Muscle layer of duodenum (tissue), 2 donors: ENCODE results near the gene MEA1.

Experiments used
- H3K27ac ChIP-seq: one replicate; pipeline ENCODE4 v1.7.0; 2013; ENCODE audit warnings: mild to moderate bottlenecking, low read length
- H3K27me3 ChIP-seq: one replicate; pipeline ENCODE4 v1.7.0; 2013; ENCODE audit warnings: low read depth, mild to moderate bottlenecking, control low read depth, low read length
- H3K36me3 ChIP-seq, 2 donors: one replicate each; pipeline ENCODE4 v1.7.0; 2013; ENCODE audit warnings: low read length in 2 of 2, control low read depth in 1 of 2, mild to moderate bottlenecking in 1 of 2; ENCODE audit not compliant: insufficient read depth in 2 of 2, control insufficient read depth in 1 of 2
- H3K4me1 ChIP-seq, 2 donors: one replicate each; pipeline ENCODE4 v1.7.0; 2013; ENCODE audit warnings: low read length in 2 of 2, mild to moderate bottlenecking in 2 of 2, control low read depth in 1 of 2, moderate library complexity in 1 of 2; ENCODE audit not compliant: insufficient read depth in 2 of 2, control insufficient read depth in 1 of 2
- H3K4me3 ChIP-seq, 2 donors: one replicate each; pipeline ENCODE4 v1.7.0; 2013; ENCODE audit warnings: low read length in 2 of 2, low read depth in 1 of 2, mild to moderate bottlenecking in 1 of 2
- H3K9me3 ChIP-seq, 2 donors: one replicate each; pipeline ENCODE4 v1.7.0; 2013; ENCODE audit warnings: low read length in 2 of 2, control low read depth in 1 of 2, mild to moderate bottlenecking in 1 of 2; ENCODE audit not compliant: control insufficient read depth in 1 of 2
- donor health status: healthy.

MEA1 gene

DNA sequence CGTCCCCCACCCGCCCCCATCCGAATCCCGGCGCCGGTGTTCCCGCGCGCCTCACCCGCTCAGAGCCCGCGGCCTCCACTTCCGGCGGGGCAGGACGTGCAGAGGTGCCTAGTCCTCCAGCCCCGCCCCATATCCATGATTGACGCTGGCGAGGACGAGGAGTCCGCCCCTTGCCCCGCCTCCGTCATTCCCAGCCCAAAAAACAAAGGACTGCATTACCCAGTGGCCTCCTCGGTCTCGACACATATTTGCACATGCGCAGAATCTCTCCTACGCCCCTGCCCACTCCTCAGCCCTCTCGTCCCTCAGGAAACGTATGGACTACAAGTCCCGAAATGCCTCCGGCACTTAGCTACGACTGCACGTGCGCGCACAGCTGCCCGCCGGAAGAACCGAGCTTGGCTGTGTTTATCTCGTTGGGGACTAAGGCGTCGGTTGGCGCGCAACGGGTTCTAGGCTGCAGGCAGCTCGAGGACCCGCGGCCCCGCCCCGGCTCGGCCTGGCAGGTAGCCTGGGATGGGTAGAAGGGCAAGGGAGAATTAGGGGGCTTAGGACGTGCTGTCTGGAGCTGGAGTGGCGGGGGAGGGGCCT, at the start of gene MEA1, which contains the start of gene KLHDC3:
MEA1 (minus strand) TSS at position 104 of the 591 bp plus-strand sequence. CDS start 133 bp downstream, outside the sequence.
KLHDC3 (plus strand) TSS at position 407 of the 591 bp plus-strand sequence. CDS start 2,944 bp downstream, outside the sequence.
- Histone ChIP-seq H3K4me3 (peak within 1 kb of the TSS; percentile 91 to 92), H3K36me3 (peaks cover 46 to 50% of the 10 kb centered on the region in 2 donors), H3K27me3 (no peaks in the 10 kb centered on the region), H3K27ac (peak within 1 kb of the TSS; percentile 79), H3K9me3 (no peaks in the 10 kb centered on the region), H3K4me1 (peaks cover 18 to 44% of the 10 kb centered on the region in 2 donors)

DNA sequence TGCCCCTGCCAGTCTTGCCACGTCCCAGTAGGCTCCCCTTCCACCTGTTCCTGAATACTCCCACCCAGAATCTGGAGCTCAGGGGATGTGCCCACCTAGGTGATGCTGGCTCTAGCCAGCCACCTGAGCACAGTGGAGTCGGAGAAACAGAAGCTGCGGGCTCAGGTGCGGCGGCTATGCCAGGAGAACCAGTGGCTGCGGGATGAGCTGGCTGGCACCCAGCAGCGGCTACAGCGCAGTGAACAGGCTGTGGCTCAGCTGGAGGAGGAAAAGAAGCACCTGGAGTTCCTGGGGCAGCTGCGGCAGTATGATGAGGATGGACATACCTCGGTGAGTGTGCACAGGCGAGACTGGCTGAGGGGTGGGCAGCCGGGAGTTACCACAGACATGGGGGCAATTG, 49.1 kb upstream of the MEA1 start:
- peaks cover 12 to 36% of the 10 kb centered on the region in 2 donors for H3K36me3 ChIP-seq
- no peaks in the 10 kb centered on the region for H3K27me3 ChIP-seq
- no peak overlapping the region for H3K27ac ChIP-seq
- peaks cover 9 to 27% of the 10 kb centered on the region in 2 donors for H3K4me1 ChIP-seq
- no peaks in the 10 kb centered on the region for H3K9me3 ChIP-seq
- no peak overlapping the region for H3K4me3 ChIP-seq

DNA sequence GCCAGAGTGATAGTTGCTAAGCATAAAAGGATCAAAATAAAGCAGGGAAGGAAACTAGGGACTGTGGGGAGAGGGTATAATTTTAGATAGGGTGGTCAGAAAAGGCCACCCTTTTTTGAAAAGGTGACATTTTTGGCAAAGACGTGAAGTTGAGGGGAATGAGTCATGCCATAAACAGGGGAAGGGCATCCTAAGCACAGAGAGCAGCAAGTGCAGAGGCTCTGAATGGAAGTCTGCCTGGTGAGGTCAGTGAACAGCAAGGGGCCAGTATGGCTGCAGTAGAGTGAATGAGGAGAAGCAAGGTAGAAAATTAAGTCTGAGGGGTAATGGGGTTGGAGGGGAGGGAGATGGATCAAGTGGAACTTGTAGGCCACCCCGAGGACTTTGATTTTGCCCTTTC, 48.1 kb upstream of the MEA1 start:
- Histone ChIP-seq H3K27me3 (no peaks in the 10 kb centered on the region), H3K4me1 (peaks cover 9 to 27% of the 10 kb centered on the region in 2 donors), H3K27ac (no peak overlapping the region), H3K9me3 (no peaks in the 10 kb centered on the region), H3K36me3 (peaks cover 12 to 32% of the 10 kb centered on the region in 2 donors), H3K4me3 (no peak overlapping the region)

DNA sequence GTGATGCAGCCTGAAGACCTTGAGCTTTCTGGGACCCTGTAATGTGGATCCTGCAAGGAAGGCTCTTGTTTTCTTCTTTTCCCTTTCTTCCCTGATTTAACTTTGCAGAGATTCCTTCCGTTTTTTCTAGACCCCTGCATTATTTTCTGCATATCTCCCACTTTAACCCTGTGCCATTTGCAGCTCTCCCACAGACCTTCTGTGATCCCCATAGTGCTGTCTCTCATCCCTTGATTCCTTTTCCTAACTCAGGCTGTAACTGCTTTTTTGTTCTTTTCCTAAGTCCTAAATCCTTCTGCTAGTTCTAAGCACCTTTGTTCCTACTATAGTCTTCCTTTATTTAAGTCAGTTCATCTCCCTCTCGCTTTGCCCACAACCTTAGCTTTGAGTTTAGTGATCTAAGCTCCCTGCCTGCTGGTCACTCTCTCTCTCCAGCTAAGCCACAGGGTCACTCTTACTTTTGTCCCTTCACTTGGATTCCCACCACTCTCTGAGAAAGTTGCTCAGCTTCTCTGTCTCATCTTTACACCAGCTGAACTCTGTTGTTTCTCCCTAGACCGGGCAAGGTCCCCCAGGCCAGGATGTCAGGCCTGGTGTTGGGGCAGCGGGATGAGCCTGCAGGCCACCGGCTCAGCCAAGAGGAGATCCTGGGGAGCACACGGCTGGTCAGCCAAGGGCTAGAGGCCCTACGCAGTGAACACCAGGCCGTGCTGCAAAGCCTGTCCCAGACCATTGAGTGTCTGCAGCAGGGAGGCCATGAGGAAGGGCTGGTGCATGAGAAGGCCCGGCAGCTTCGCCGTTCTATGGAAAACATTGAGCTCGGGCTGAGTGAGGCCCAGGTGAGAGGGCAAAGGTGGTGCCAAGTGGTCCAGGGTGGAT, 47.2 kb upstream of the MEA1 start:
- H3K36me3 ChIP-seq, result peaks cover 10 to 29% of the 10 kb centered on the region in 2 donors
- H3K27ac ChIP-seq, result peak overlapping the region; percentile 92
- H3K4me1 ChIP-seq, result peaks cover 9 to 27% of the 10 kb centered on the region in 2 donors
- H3K4me3 ChIP-seq, result peak overlapping the region; percentile 80 to 98
- H3K9me3 ChIP-seq, result no peaks in the 10 kb centered on the region
- H3K27me3 ChIP-seq, result no peaks in the 10 kb centered on the region

DNA sequence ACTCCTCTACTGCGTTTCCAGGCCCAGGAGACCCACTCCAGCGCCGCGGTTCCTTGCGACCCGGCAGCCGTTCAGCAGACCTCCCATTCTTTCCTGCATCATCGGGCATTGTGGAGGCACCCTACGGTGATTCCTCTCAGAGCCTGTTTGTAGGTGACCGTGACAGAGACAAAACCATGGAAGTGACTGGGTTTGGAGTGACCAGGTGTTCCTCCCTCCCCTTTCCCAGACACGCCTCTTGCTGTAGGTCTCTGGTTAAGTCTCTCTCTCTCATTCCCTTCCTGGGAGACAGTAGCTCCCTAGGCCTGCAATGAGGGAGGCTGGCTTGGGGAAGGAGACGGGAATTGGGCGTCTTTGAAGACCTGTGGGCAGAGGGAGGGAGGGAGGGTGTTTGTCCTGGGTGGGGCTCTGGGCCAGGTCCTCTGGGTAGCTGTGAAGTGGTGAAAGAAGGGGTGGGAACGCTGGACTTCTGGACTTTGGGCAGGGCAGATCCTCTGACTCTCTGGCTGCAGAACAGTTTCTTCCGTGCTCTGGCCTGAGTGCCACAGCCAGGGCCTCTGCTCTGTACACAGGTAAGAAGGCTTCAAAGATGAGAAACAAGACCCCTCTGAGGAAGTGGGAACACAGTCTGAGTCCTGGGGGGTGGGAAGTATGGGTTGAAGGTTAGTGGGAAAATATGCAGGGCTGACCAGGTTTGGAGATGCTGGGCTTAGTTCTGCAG, 46.4 kb upstream of the MEA1 start:
- Histone ChIP-seq H3K36me3 (peaks cover 10 to 28% of the 10 kb centered on the region in 2 donors), H3K27ac (peak overlapping the region; percentile 92), H3K27me3 (no peaks in the 10 kb centered on the region), H3K9me3 (no peaks in the 10 kb centered on the region), H3K4me1 (peaks cover 9 to 27% of the 10 kb centered on the region in 2 donors), H3K4me3 (peak overlapping the region; percentile 80 to 98)

DNA sequence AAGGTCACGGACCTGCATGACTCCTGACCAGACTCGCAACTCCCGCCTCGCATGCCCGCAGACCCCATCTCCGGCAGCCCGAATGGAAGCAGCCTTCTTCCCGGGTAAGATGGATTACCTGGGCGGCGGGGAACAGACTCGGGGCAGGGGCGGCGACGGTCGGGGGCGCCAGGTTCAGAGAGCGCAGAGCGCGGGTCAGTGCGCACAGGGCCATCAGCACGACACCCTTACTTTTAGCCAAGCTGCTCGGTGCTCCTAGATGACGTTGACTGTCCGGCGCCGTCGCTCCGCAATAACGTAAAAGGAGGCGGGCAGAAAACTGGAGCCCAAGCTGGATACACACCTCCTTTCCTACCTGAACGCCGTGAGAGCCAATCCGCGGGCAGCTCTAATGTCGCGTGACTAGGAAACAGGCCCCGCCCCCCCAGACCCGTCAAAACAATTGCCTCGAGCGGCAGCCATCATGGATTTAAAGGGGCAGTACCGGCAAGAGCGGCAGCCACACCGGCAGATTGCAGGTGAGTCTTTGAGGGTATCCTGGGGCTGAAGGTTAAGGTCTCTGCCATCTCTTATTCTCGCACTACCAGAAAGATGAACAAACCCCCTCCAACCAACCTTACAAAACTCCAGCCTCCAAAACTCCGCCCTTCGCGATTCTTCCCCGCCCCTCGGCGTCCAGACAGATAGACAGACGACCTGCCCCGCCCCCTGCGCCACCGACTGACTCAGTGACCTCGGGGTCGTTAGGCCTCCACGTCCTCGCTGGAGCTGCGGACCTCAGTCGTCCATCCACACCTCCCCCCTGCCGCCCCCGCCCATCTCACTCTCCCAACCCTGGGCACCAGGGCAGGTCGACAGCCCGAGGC, 45.7 kb upstream of the MEA1 start, which contains the start of the genes KLC4 and MRPL2:
KLC4 (plus strand) TSS at position 464 of the 866 bp plus-strand sequence. CDS start 1,705 bp downstream, outside the sequence.
MRPL2 (minus strand) TSS at position 267 of the 866 bp plus-strand sequence; CDS start at position 214, 53 bp downstream.
- H3K36me3 ChIP-seq, result peaks cover 10 to 23% of the 10 kb centered on the region in 2 donors

DNA sequence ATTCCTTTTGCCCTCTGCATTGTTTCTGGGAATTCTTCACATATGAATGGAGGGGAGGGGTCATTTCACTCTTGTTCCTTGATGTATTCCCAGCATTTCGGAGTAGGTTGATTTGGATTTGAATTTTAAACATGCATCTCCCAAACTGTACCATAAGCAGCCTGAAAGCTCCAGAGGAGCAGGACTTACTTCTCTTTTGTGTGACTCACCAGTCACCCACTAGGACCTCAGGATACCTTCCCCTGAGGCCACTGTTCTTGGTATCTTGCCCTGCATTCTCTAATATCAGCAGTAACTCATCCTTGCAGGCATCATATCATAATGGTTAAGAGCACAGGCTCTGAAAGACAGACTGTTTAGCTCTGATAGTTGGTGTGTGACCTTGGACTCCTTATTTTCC, 44.8 kb upstream of the MEA1 start:
- Histone ChIP-seq H3K9me3 (no peaks in the 10 kb centered on the region), H3K36me3 (peaks cover 10 to 23% of the 10 kb centered on the region in 2 donors), H3K27me3 (no peaks in the 10 kb centered on the region), H3K4me3 (peak overlapping the region; percentile 80 to 98), H3K27ac (peak overlapping the region; percentile 92), H3K4me1 (peaks cover 12 to 33% of the 10 kb centered on the region in 2 donors)

More for the DNA sequence above, 45.7 kb upstream of the MEA1 start, which contains the start of the genes KLC4 and MRPL2:
- Histone ChIP-seq H3K27me3 (no peaks in the 10 kb centered on the region), H3K9me3 (no peaks in the 10 kb centered on the region), H3K4me3 (peak within 1 kb of the TSS; percentile 80 to 98), H3K27ac (peak within 1 kb of the TSS; percentile 92), H3K4me1 (peaks cover 9 to 30% of the 10 kb centered on the region in 2 donors)

DNA sequence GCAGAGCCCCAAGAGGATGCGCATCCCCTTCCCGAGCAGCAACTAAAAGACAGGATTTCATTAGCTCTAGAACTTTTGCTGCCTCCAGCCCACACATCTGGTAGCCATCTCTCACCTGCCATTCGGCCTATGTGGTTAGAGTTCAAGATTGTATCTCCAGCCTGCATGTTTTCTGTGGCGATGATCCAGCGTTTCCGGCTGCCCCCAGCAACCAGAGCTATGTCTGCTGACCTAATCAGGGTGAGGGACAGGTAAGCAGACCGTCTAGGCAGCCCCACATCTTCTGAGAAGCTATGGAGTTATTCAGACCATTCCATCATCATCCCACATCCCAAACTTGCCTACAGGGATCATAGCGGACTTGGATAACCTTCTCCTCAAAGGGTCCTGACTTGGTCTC, 42.2 kb upstream of the MEA1 start:
- Histone ChIP-seq H3K36me3 (peaks cover 10 to 12% of the 10 kb centered on the region in 2 donors), H3K9me3 (no peaks in the 10 kb centered on the region), H3K4me1 (peaks cover 12 to 36% of the 10 kb centered on the region in 2 donors), H3K4me3 (no peak overlapping the region), H3K27ac (no peak overlapping the region), H3K27me3 (no peaks in the 10 kb centered on the region)

DNA sequence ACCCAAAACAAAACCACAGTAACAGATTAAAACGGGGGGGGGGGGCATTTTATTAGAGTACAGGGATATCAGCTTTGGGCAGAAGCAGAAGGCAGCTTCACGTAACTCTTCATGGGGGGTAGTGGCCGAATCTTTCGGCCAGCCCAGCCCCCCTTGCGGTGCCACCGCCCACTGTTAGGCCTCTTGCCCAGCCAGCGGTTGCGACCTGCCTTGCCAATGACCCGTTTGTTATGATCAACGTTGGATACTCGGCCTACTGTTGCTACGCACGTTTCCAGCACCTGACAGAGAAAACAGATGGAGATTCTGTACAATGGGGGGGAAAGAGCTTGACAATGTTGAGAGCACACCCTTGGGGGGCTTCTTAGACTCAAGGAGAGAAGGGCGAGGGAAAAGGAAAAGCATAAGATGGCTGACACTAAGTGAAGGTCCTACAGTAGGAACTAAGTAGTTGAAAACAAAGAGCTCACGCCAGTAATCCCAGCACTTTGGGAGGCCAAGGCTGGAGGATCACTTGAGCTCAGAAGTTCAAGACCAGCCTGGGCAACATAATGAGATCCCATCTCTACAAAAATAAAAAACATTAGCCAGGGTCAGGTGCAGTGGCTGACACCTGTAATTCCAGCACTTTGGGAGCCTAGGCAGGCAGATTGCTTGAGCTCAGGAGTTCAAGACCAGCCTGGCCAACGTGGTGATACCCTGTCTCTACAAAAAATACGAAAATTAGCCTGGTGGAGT, 40.6 kb upstream of the MEA1 start:
- Histone ChIP-seq H3K4me1 (peaks cover 8 to 25% of the 10 kb centered on the region in 2 donors), H3K27me3 (no peaks in the 10 kb centered on the region), H3K4me3 (peak overlapping the region; percentile 64 to 69), H3K9me3 (no peaks in the 10 kb centered on the region), H3K36me3 (peaks cover 14 to 21% of the 10 kb centered on the region in 2 donors), H3K27ac (peak overlapping the region; percentile 84)
